GM12878 (cell line): ENCODE measurements around the gene RNF41. TPM values are rescaled to one million over a fixed set of nuclear protein-coding genes. Genes with fewer than 3 reads are reported as not detected.

ENCODE experiments used
- ATAC-seq: fragments of 200-7000 bp; cut with Tn5 transposase; 3 replicates; pipeline ENCODE4 v1.9.1; 2020; ENCODE audit warnings: mild to moderate bottlenecking, moderate library complexity
- BruUV-seq: library from RNA; stranded (reverse); fragments of 400-500 nt; replicated peaks from 2 replicates; lab custom pipeline; 2021; lab: Mats Ljungman, UMichigan
- CTCF ChIA-PET: fragments of 300-600 bp; sonication (Branson Sonifier 250); formaldehyde crosslinking; extraction: SDS; loops from one replicate; lab custom pipeline; 2021; ENCODE audit warnings: inconsistent platforms; lab: Yijun Ruan, JAX
- POLR2A ChIA-PET: fragments of 350-600 bp; formaldehyde crosslinking; extraction: SDS; loops from one replicate; lab custom pipeline; 2021; ENCODE audit warnings: inconsistent platforms; lab: Charles Lee
- RAD21 ChIA-PET: fragments of 300-600 bp; sonication (Branson Sonifier 250); formaldehyde crosslinking; loops from one replicate; lab custom pipeline; 2023; ENCODE audit warnings: antibody characterized with exemption; ENCODE audit not compliant: unreplicated experiment; lab: Charles Lee
- SMC1A ChIA-PET: fragments of 300-600 bp; sonication (Branson Sonifier 250); formaldehyde crosslinking; loops from one replicate; lab custom pipeline; 2023; ENCODE audit not compliant: unreplicated experiment, uncharacterized antibody; lab: Charles Lee
- DNase-seq: peaks from one replicate; pipeline ENCODE4 v3.0.0-alpha.2; 2011; ENCODE audit warnings: low read depth, low spot score
- FAIRE-seq: peaks from 3 replicates; lab custom pipeline; 2011; peaks lifted over from hg19 to GRCh38; lab: Jason Lieb, UNC
- H2AFZ ChIP-seq: 2 replicates; pipeline ENCODE4 v1.6.0; 2011; ENCODE audit warnings: low read depth, low read length, control low read depth; ENCODE audit not compliant: control insufficient read depth
- H3K27ac ChIP-seq: 2 replicates; pipeline ENCODE4 v1.5.1; 2011; ENCODE audit warnings: control low read depth; ENCODE audit not compliant: control insufficient read depth, insufficient read depth
- H3K27me3 ChIP-seq, 2 experiments: replicated peaks in 1 of 2; 2 replicates each; pipeline versions ENCODE4 v1.6.0 to v1.6.1; 2011; ENCODE audit warnings: low read length in 1 of 2; ENCODE audit not compliant: control insufficient read depth in 2 of 2, insufficient read depth in 2 of 2
- H3K36me3 ChIP-seq, 2 experiments: 2 replicates each; pipeline ENCODE4 v1.5.1; 2011; ENCODE audit warnings: low read length in 1 of 2; ENCODE audit not compliant: control insufficient read depth in 2 of 2, insufficient read depth in 2 of 2
- H3K4me1 ChIP-seq: 2 replicates; pipeline ENCODE4 v1.6.1; 2011; ENCODE audit warnings: mild to moderate bottlenecking, low read length, moderate library complexity, mixed read lengths; ENCODE audit not compliant: control insufficient read depth, insufficient read depth
- H3K4me2 ChIP-seq: 2 replicates; pipeline ENCODE4 v1.6.0; 2011; ENCODE audit warnings: control low read depth; ENCODE audit not compliant: control insufficient read depth, insufficient read depth
- H3K4me3 ChIP-seq: fragments of 200-600 bp; sonication (generic); 2 replicates; pipeline ENCODE4 v1.5.1; 2016
- H3K79me2 ChIP-seq: 2 replicates; pipeline ENCODE4 v1.6.0; 2011; ENCODE audit warnings: low read length; ENCODE audit not compliant: control insufficient read depth, insufficient read depth
- H3K9ac ChIP-seq: 2 replicates; pipeline ENCODE4 v1.8.0; 2011; ENCODE audit warnings: low read length, control low read depth, mixed read lengths; ENCODE audit not compliant: control insufficient read depth, insufficient read depth
- H3K9me3 ChIP-seq: replicated peaks from 3 replicates; pipeline ENCODE4 v1.5.1; 2011; ENCODE audit warnings: mild to moderate bottlenecking, low read length; ENCODE audit not compliant: control insufficient read depth, insufficient read depth
- H4K20me1 ChIP-seq: 2 replicates; pipeline ENCODE4 v1.6.0; 2011; ENCODE audit not compliant: control insufficient read depth, insufficient read depth
- BACH1 ChIP-seq: fragments of 450-650 bp; IDR thresholded peaks from 2 replicates; pipeline ENCODE4 v1.6.1; 2017; ENCODE audit warnings: mild to moderate bottlenecking, borderline replicate concordance
- CBX3 ChIP-seq: fragments of 200-600 bp; sonication (generic); IDR thresholded peaks from 2 replicates; pipeline ENCODE4 v1.6.1; 2016; ENCODE audit warnings: low read depth, borderline replicate concordance
- EED ChIP-seq: sonication (generic); IDR thresholded peaks from 2 replicates; pipeline ENCODE4 v1.6.1; 2016; ENCODE audit warnings: antibody characterized with exemption, low read depth
- ETV6 ChIP-seq, 2 experiments: fragments of 450-650 bp in 1 of 2; IDR thresholded peaks in 1 of 2; conservative IDR thresholded peaks in 1 of 2; 2 replicates each; pipeline ENCODE4 v1.6.1; 2014; ENCODE audit warnings: antibody characterized with exemption in 1 of 2, borderline replicate concordance in 1 of 2, low read depth in 1 of 2, mild to moderate bottlenecking in 1 of 2, moderate library complexity in 1 of 2
- FOS ChIP-seq: IDR thresholded peaks from 3 replicates; pipeline ENCODE4 v1.6.1; 2011; ENCODE audit warnings: borderline replicate concordance; ENCODE audit not compliant: insufficient read length; ENCODE audit errors: extremely low read depth
- HCFC1 ChIP-seq: fragments of 150-350 bp; IDR thresholded peaks from 2 replicates; pipeline ENCODE4 v1.6.1; 2014; ENCODE audit warnings: low read length
- MEF2B ChIP-seq: fragments of 450-650 bp; IDR thresholded peaks from 2 replicates; pipeline ENCODE4 v1.6.1; 2018; ENCODE audit warnings: mild to moderate bottlenecking, moderate library complexity; ENCODE audit not compliant: partially characterized antibody, poor library complexity, severe bottlenecking
- MTA2 ChIP-seq: fragments of 450-650 bp; IDR thresholded peaks from 2 replicates; pipeline ENCODE4 v1.6.1; 2016; ENCODE audit warnings: low read depth, mild to moderate bottlenecking, moderate library complexity
- MTA3 ChIP-seq: IDR thresholded peaks from 2 replicates; pipeline ENCODE4 v1.6.1; 2012; ENCODE audit warnings: low read length, inconsistent platforms, borderline replicate concordance
- NR2C2 ChIP-seq: IDR thresholded peaks from 2 replicates; pipeline ENCODE4 v1.6.1; 2011; ENCODE audit warnings: borderline replicate concordance, low read depth; ENCODE audit not compliant: control insufficient read depth, insufficient read length
- RBBP5 ChIP-seq: fragments of 200-600 bp; sonication (generic); conservative IDR thresholded peaks from 2 replicates; pipeline ENCODE4 v1.6.1; 2016
- RELA ChIP-seq: fragments of 450-650 bp; IDR thresholded peaks from 2 replicates; pipeline ENCODE4 v1.8.0; 2014; ENCODE audit warnings: borderline replicate concordance; ENCODE audit not compliant: partially characterized antibody
- RFX5 ChIP-seq: IDR thresholded peaks from 2 replicates; pipeline ENCODE4 v1.6.1; 2011; ENCODE audit warnings: low read depth, low read length, improper control_type of control experiment
- STAT3 ChIP-seq: IDR thresholded peaks from 2 replicates; pipeline ENCODE4 v1.6.1; 2011; ENCODE audit warnings: low read depth, low read length, improper control_type of control experiment
- SUZ12 ChIP-seq: fragments of 200-600 bp; sonication (generic); IDR thresholded peaks from one replicate; pipeline ENCODE4 v1.6.1; 2018; ENCODE audit warnings: antibody characterized with exemption, mild to moderate bottlenecking; ENCODE audit not compliant: unreplicated experiment
- WGBS: methylation state at CpG from one replicate; pipeline ENCODE4 v1.1.6; 2016; ENCODE audit warnings: low lambda C conversion rate; ENCODE audit not compliant: insufficient replicate concordance, insufficient coverage; ENCODE audit errors: missing lambda C conversion rate; 5-methylcytosine and 5-hydroxymethylcytosine counted together
- in situ Hi-C: fragments of 300-500 bp; cut with MboI; formaldehyde crosslinking; loops from 9 replicates; pipeline ENCODE4 v1.14.3; 2018; ENCODE audit warnings: mixed read lengths
- intact Hi-C: fragments of 100-400 bp; cut with micrococcal nuclease; formaldehyde crosslinking; loops from one replicate; pipeline ENCODE4 v1.14.2; 2022; ENCODE audit not compliant: unreplicated experiment
- polyA plus RNA-seq, 11 experiments: library from polyadenylated mRNA; depleted of rRNA in 4 of 11; unstranded in 6 of 11; stranded (reverse) in 5 of 11; fragments of >200 nt; fragmentation: Nextera tagmentation in 4 of 11; fragmentation: Illumina TruSeq in 1 of 11; extraction: Ambion mirVana in 4 of 11; extraction: Trizol in 1 of 11; gene quantifications; 1 replicate in 1 of 11; 2 replicates in 10 of 11; pipeline versions ENCODE4 v1.2.1 to v1.2.3, GENCODE V29; 2011 to 2016; ENCODE audit warnings: inconsistent platforms in 2 of 11, missing spikeins in 2 of 11, low read depth in 1 of 11
- total RNA-seq, 4 experiments: library from RNA; depleted of rRNA in 3 of 4; stranded (reverse); fragments of >200 nt in 3 of 4; fragmentation: Illumina TruSeq in 1 of 4; extraction: Trizol in 1 of 4; gene quantifications; 2 replicates each; pipeline versions ENCODE4 v1.2.1 to v1.2.3, GENCODE V29; 2013 to 2021
- TF ChIP-seq, protein P1 (sequence below): fragments of 450-650 bp; IDR thresholded peaks from 2 replicates; pipeline ENCODE4 v1.6.1; 2016; ENCODE audit warnings: mild to moderate bottlenecking
- TF ChIP-seq, protein P2 (sequence below): fragments of 450-650 bp; formaldehyde crosslinking; IDR thresholded peaks from 2 replicates; pipeline ENCODE4 v1.4.0; 2022; ENCODE audit warnings: mild to moderate bottlenecking, moderate library complexity
- TF ChIP-seq, protein P3 (sequence below): fragments of 450-650 bp; IDR thresholded peaks from 2 replicates; pipeline ENCODE4 v1.6.1; 2017; ENCODE audit warnings: mild to moderate bottlenecking

The RNF41 gene
- total and polyA plus RNA-seq, 10 of the 15 experiments (the other 5 are each of a cell fraction or from before 2014, with no cell fraction given): 11.1 to 47.8 (median 30.6) TPM

DNA sequence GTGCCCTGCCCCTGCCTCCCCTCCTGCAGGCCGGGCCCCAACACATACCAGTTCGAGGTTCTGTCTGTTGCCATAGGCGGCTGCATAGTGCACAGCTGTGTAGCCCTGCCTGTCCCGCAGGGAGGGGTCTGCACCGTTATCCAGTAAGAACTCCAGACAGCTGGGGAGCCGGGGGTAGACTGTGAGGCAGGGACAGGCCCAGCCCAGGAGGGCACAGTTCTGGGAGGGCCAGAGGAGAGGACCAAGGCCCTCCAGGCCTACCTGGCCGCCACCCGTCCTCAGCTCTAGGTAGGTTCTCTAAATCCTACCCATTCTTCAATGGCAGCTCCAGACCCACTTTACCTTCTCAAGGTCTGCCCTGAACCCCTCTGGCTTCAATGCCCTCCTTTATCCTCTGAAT is 27.0 kb upstream of the RNF41 start:
- BruUV-seq: no TSS peak
- H2AFZ ChIP-seq: no peak overlapping the region
- H3K9ac ChIP-seq: no peak overlapping the region
- ChIA-PET CTCF (interaction anchor here (0.6 to 1.2 kb wide), 2 partner anchors 18 to 24 kb away, joined by 3 read pairs; no protein-coding TSS in a partner anchor), RAD21 (no interaction called here), SMC1A (no interaction called here), POLR2A (interaction anchor here (0.5 kb wide), 1 partner anchor 1818 kb away, joined by 3 read pairs; no protein-coding TSS in a partner anchor)
- peaks cover 24 to 33% of the 10 kb centered on the region in 2 experiments for H3K36me3 ChIP-seq
- no peak overlapping the region for H3K27ac ChIP-seq
- ATAC-seq: no peak
- in situ Hi-C loops: no loop called here
- TF ChIP-seq MEF2B: no peak
- TF ChIP-seq RBBP5: no peak
- no peak for TF ChIP-seq NR2C2
- TF ChIP-seq HCFC1: no peak
- TF ChIP-seq SUZ12: no peak
- TF ChIP-seq FOS: no peak
- TF ChIP-seq, protein P1, sequence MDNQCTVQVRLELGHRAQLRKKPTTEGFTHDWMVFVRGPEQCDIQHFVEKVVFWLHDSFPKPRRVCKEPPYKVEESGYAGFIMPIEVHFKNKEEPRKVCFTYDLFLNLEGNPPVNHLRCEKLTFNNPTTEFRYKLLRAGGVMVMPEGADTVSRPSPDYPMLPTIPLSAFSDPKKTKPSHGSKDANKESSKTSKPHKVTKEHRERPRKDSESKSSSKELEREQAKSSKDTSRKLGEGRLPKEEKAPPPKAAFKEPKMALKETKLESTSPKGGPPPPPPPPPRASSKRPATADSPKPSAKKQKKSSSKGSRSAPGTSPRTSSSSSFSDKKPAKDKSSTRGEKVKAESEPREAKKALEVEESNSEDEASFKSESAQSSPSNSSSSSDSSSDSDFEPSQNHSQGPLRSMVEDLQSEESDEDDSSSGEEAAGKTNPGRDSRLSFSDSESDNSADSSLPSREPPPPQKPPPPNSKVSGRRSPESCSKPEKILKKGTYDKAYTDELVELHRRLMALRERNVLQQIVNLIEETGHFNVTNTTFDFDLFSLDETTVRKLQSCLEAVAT: no peak
- TF ChIP-seq, protein P2, sequence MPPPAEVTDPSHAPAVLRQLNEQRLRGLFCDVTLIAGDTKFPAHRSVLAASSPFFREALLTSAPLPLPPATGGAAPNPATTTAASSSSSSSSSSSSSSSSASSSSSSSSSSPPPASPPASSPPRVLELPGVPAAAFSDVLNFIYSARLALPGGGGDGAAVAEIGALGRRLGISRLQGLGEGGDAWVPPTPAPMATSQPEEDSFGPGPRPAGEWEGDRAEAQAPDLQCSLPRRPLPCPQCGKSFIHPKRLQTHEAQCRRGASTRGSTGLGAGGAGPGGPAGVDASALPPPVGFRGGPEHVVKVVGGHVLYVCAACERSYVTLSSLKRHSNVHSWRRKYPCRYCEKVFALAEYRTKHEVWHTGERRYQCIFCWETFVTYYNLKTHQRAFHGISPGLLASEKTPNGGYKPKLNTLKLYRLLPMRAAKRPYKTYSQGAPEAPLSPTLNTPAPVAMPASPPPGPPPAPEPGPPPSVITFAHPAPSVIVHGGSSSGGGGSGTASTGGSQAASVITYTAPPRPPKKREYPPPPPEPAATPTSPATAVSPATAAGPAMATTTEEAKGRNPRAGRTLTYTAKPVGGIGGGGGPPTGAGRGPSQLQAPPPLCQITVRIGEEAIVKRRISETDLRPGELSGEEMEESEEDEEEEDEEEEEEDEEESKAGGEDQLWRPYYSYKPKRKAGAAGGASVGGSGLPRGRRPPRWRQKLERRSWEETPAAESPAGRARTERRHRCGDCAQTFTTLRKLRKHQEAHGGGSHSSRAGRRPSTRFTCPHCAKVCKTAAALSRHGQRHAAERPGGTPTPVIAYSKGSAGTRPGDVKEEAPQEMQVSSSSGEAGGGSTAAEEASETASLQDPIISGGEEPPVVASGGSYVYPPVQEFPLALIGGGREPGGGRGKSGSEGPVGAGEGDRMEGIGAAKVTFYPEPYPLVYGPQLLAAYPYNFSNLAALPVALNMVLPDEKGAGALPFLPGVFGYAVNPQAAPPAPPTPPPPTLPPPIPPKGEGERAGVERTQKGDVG (CRISPR knock-in tag): no peak
- no peak for TF ChIP-seq RELA
- no peak for TF ChIP-seq CBX3
- TF ChIP-seq, protein P3, sequence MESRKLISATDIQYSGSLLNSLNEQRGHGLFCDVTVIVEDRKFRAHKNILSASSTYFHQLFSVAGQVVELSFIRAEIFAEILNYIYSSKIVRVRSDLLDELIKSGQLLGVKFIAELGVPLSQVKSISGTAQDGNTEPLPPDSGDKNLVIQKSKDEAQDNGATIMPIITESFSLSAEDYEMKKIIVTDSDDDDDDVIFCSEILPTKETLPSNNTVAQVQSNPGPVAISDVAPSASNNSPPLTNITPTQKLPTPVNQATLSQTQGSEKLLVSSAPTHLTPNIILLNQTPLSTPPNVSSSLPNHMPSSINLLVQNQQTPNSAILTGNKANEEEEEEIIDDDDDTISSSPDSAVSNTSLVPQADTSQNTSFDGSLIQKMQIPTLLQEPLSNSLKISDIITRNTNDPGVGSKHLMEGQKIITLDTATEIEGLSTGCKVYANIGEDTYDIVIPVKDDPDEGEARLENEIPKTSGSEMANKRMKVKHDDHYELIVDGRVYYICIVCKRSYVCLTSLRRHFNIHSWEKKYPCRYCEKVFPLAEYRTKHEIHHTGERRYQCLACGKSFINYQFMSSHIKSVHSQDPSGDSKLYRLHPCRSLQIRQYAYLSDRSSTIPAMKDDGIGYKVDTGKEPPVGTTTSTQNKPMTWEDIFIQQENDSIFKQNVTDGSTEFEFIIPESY: no peak
- no peak for TF ChIP-seq MTA2
- no peak for TF ChIP-seq EED
- no peak for TF ChIP-seq MTA3
- no peak for TF ChIP-seq STAT3
- no peak for TF ChIP-seq RFX5
- TF ChIP-seq BACH1: no peak
- TF ChIP-seq ETV6 (conservative IDR thresholded peaks at IDR 0.05 in 1 of 2, IDR thresholded peaks at IDR 0.05 in 1 of 2; ENCODE audit: borderline replicate concordance in 1 of 2, low read depth in 1 of 2): no peak
- no peak overlapping the region for H3K4me2 ChIP-seq
- no peaks in the 10 kb centered on the region for H3K79me2 ChIP-seq
- no peaks in the 10 kb centered on the region for H4K20me1 ChIP-seq
- intact Hi-C loops: no loop called here
- H3K4me1 ChIP-seq: no peaks in the 10 kb centered on the region
- H3K9me3 ChIP-seq: no peaks in the 10 kb centered on the region
- H3K27me3 ChIP-seq: no peaks in the 10 kb centered on the region
- 96% methylated on average over 8 of the region's 8 CpGs for WGBS
- no peak overlapping the region for H3K4me3 ChIP-seq
- DNase-seq: no peak
- no peak for FAIRE-seq
